CD4-positive, alpha-beta T cell treated with Interleukin-21 for 1 hour (primary cell): ENCODE results near the gene TAS2R14.

Experiments used
- DNase-seq: peaks from one replicate; pipeline ENCODE4 v3.0.0-alpha.2; 2020

TAS2R14 gene

DNA sequence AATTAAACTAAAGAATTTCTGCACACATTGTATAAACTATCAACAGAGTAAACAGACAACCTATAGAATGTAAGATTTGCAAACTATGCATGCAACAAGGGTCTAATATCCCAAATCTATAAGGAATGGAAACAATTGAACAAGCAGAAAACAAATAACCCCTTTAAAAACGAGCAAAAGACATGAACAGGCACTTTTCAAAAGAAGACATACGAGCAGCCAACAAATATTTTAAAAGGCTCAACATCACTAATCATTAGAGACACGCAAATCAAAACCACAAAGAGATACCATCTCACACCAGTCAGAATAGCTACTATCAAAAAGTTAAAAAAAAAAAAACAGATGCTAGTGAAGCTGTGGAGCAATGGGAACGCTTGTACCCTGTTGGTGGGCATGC, 34.4 kb downstream of the TAS2R14 start:
- DNase-seq = no peak

DNA sequence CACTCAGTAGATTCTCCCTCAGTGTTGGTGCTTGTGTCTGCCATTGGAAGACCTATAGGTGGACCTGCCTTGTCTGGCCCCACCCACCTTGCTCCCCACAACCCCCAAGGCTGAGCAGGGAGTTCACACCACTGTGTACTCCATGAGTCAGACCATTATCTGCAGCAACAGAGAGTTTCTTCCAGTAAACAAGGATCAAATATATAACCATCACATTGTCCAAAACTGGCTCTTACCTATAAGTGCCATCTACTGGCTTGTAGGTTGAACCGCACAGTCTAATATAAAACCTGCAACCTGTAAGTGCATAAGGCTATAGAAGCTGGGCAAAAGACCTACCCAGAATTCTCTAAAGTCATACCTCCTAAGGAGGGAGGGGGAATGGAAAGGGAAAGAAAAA, 37.6 kb downstream of the TAS2R14 start:
- DNase-seq = no peak

- DNase-seq = no peak
Observed at GRCh38 chr12:10900972-10901371, 38.1 kb downstream of the TAS2R14 start.

DNA sequence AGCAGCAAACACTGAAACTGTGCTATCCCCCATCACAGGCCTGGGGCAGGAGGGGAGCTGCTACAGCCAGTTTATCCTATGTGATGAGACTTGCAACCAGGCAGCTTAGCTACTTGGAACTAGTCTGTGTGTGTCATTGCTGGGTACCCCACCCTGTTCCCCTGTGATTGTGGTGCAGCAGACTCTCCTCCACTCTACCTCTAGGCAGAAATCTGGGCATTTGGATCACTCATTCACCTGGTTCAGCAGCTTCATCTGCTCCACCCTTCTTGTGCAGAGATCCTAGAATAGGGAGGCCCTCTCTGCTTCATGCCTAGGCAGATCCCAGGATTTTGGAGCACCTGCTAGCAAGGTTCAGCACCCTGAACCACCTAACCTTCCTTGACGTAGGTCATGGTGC, 38.5 kb downstream of the TAS2R14 start:
- DNase-seq = no peak

- no peak for DNase-seq
Observed at GRCh38 chr12:10896854-10897253, 42.2 kb downstream of the TAS2R14 start.

DNA sequence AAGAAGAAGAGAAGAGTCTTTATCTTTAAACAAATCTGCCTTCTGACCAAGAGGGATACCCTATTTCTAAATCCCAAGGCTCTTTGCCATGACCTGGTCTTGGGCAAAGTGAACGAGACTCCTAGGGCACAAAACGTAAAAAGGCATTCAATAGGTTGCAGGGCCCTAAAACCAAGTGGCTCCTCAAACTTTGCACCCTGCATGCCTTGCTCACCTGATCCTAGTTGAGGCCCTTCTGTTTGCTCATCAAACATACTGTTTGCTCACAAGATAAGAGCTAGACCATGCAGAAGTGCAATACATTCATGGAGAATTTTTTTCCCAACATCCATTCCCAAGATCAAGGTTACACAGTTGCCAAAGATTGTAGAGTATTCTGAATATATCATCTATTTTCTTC, 47.1 kb downstream of the TAS2R14 start:
- no peak for DNase-seq

GRCh38 chr12:10889226-10889625, 49.8 kb downstream of the TAS2R14 start:
- no peak for DNase-seq
